HS-5 (cell line): ENCODE results near the gene CHSY1.
"Not testable (repeated sequence)": the region's sequence is repeated elsewhere in the genome, so short reads cannot be mapped to it uniquely, and the experiment has no call there.

Experiments used
- DNase-seq: peaks from one replicate; pipeline ENCODE4 v3.0.0-alpha.2; 2012; ENCODE audit warnings: low read depth

CHSY1 gene

GRCh38 chr15:101134780-101135179 lies 117.1 kb downstream of the CHSY1 start:
- DNase-seq = no peak

- DNase-seq = no peak
Observed at GRCh38 chr15:101133751-101134261, 118.0 kb downstream of the CHSY1 start.

GRCh38 chr15:101133181-101133460 lies 118.7 kb downstream of the CHSY1 start:
- no peak for DNase-seq

- DNase-seq = no peak
Observed at GRCh38 chr15:101132390-101133180, 119.3 kb downstream of the CHSY1 start.

DNA sequence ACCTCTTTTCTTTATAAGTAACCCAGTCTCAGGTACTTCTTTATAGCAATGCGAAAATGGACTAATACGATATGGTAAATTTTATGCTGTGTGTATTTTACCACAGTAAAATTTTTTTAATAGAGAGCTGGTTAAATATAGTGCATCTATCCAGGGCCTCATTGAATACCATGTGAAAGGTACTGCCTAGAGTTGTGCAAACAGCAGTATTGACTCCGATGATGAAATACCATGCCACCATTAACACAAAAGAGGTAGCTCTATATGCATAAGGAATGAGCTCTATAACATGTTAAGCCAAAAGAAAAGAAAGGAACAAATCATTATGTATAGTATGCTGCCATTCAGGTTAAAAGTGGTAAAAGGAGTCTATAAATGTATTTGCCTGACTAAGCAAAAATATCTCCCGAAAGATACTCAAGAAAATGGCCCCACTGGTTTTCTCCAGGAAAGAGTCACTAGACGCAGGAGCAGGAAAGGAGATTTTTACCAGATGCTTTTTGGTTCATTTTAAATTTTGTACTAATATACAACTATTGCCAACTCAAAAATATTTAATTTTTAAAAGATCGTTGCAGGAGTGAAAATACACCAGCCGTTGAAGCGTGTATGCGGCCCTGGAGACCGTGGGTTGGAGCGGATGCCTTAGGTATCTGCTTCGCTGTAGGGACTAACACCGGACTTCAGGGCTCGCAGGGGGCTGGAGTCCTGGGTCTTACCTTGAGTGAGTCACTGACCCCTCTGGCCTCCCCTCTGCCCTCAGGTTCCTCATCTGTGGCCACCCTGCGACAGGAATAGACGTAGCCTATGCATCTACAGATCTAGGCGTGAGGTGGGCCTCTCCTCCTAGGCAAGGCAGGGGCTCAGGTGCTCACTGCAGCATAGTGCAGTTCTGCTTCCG lies 120.1 kb downstream of the CHSY1 start:
- DNase-seq = no peak

DNA sequence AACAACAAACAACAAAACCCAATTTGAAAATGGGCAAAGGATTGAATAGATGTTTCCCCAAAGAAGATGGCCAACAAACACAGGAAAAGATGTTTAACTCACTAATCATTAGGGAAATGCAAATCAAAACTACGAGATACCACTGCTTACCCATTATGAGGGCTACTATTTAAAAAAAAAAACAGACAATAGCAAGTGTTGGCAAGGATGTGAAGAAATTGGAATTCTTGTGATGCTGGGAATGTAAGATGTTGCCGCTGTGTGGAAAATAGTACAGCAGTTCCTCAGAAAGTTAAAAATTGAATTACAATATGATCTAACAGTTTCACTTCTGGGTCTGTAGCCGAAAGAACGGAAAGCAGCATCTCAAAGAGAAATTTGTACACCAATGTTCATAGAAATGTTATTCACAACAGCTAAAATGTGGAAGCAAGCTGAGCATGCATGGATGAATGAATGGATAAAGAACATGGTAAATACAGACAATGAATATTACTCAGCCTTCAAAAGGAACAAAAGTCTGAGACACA lies 121.9 kb downstream of the CHSY1 start:
- DNase-seq = no peak

- DNase-seq = peak; percentile 87
Observed at GRCh38 chr15:101128221-101129015, 123.4 kb downstream of the CHSY1 start.

DNA sequence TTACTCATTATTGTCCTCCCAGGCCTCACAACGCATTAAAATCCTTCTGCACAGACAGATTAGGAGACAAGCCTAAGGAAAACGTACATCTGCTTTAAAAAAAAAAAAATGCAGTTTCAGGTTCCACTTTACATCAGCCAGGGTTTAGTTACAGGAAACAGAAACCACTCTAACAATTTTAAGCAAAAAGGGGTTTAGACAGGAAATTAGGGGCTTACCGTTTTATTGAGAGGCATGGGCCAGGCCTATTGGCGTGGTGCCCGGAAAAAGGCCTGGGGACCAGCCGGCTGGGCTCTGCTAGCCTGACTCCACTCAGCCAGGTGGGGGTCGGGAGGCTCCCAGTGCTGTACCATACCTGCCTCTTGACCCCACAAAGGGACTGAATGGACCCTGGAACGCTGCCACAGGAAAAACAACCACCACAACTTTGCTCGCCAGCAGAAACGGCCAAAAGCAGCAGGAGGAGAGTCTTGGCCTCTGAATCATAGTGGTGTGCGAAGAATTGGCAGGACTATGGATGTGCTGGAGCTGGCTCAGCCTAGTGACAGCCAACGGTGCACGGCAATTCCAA lies 124.3 kb downstream of the CHSY1 start:
- peak; percentile 82 for DNase-seq

GRCh38 chr15:101126618-101127505 lies 125.0 kb downstream of the CHSY1 start:
- no peak for DNase-seq

DNA sequence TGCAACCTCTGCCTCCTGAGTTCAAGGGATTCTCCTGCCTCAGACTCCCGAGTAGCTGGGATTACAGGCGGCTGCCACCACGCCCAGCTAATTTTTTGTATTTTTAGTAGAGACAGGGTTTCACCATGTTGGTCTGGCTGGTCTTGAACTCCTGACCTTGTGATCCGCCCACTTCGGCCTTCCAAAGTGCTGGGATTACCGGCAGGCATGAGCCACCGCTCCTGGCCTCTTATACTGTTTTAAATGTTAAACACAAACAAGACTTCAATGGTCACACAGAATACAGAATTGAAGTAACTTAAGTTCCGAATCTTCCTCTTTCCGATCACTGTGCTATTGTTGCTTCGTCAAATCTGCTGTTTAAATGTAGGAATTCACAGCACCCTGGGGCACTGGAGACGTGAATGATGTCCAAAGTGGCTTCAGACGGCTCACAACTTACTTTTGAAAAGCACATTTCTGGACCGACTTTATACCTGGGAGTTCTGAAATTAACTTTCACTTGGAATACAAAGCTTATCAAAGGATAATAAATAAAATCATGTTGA lies 125.9 kb downstream of the CHSY1 start:
- not testable (repeated sequence) for DNase-seq
